GM23248 (cell line): ENCODE data around the gene UBR2.

Experiments used
- EZH2 ChIP-seq: fragments of 200-600 bp; sonication (generic); IDR thresholded peaks from 2 replicates; pipeline ENCODE4 v1.6.1; 2018; ENCODE audit warnings: antibody characterized with exemption, mild to moderate bottlenecking; ENCODE audit not compliant: insufficient read depth, poor library complexity, severe bottlenecking
- EZH2phosphoT487 ChIP-seq: fragments of 200-600 bp; sonication (generic); IDR thresholded peaks from 2 replicates; pipeline ENCODE4 v1.6.1; 2018; ENCODE audit warnings: antibody characterized with exemption, moderate library complexity, mild to moderate bottlenecking, low read depth; ENCODE audit not compliant: insufficient read depth

DNA sequence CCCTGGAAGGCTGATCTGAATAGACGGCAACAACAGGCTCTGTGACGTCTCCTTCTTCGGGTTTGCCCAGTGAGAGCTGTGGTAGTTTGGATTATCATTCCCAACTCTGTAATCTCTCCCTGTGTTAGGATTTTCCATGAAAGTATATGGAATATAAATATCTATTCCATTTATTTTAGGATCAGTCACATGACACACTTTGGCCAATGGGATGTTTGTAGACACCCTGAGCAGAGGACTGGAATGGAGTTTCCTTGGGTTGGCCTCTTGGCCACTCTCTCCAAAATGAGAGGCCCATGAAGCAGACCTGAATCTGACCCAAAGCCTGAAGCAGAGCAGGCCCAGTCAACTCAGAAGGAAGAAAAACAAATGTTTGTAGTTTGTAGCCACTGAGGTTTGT, 37.2 kb upstream of the UBR2 start:
- TF ChIP-seq EZH2phosphoT487: no peak
- no peak for TF ChIP-seq EZH2
